Thyroid gland (tissue), 4 donors: ENCODE results near the gene FADS1. TPM values are rescaled to one million over a fixed set of nuclear protein-coding genes. Genes with fewer than 3 reads are reported as not detected.
A peak's percentile ranks its signal among the peaks of the same experiment; 100 is the strongest.

Source experiments
- DNase-seq, 2 donors: peaks; one replicate each; pipeline ENCODE4 v3.0.0-alpha.2; 2019
- H3K27ac ChIP-seq, 3 donors: fragments of 200-600 bp; sonication (generic); 1 replicate in 2 of 3; 2 replicates in 1 of 3; pipeline ENCODE4 v1.5.1; 2016 to 2019; ENCODE audit warnings: mild to moderate bottlenecking in 1 of 3, moderate library complexity in 1 of 3
- H3K27me3 ChIP-seq: fragments of 200-600 bp; sonication (generic); one replicate; pipeline ENCODE4 v1.5.1; 2019
- H3K36me3 ChIP-seq, 2 donors: fragments of 200-600 bp; sonication (generic); one replicate each; pipeline ENCODE4 v1.5.1; 2016 to 2019
- H3K4me1 ChIP-seq, 2 donors: fragments of 200-600 bp; sonication (generic); one replicate each; pipeline ENCODE4 v1.5.1; 2017 to 2019
- H3K4me3 ChIP-seq, 3 donors: fragments of 200-600 bp; sonication (generic); replicated peaks in 1 of 3; 1 replicate in 2 of 3; 2 replicates in 1 of 3; pipeline ENCODE4 v1.5.1; 2016; ENCODE audit warnings: mild to moderate bottlenecking in 1 of 3
- H3K9me3 ChIP-seq: fragments of 200-600 bp; sonication (generic); one replicate; pipeline ENCODE4 v1.5.1; 2017
- CTCF ChIP-seq, 6 experiments: fragments of 200-600 bp in 3 of 6; fragments of 450-650 bp in 3 of 6; sonication (generic) in 3 of 6; IDR thresholded peaks; one replicate each; pipeline ENCODE4 v1.5.1; 2016 to 2019; ENCODE audit warnings: antibody characterized with exemption in 6 of 6, mild to moderate bottlenecking in 2 of 6, inconsistent platforms in 1 of 6, moderate library complexity in 1 of 6
- POLR2A ChIP-seq, 2 donors: fragments of 450-650 bp; IDR thresholded peaks; one replicate each; pipeline ENCODE4 v1.6.1; 2017; ENCODE audit warnings: antibody characterized with exemption in 2 of 2, mild to moderate bottlenecking in 2 of 2, moderate library complexity in 1 of 2
- WGBS, 2 donors: methylation state at CpG; one replicate each; pipeline ENCODE4 v1.1.5; 2017; 5-methylcytosine and 5-hydroxymethylcytosine counted together
- intact Hi-C: fragments of 100-400 bp; cut with DNase I; formaldehyde crosslinking; loops from one replicate; pipeline ENCODE4 v1.15.1; 2023
- total RNA-seq, 4 donors: library from RNA; depleted of rRNA; stranded (reverse); fragments of >200 nt; gene quantifications; one replicate each; pipeline ENCODE4 v1.2.3, GENCODE V29; 2016

The FADS1 gene
- total RNA-seq, 4 donors from 2014 or later, result 6.8 to 17.3 (median 13.9) TPM

- DNase-seq, result no peak
- Histone ChIP-seq H3K27ac (peak overlapping the region in 1 of 3 donors; percentile 40), H3K36me3 (no peaks in the 10 kb centered on the region), H3K4me1 (peaks cover 1 to 10% of the 10 kb centered on the region in 2 donors), H3K9me3 (no peaks in the 10 kb centered on the region), H3K4me3 (no peak overlapping the region), H3K27me3 (no peaks in the 10 kb centered on the region)
- intact Hi-C loops, result no loop called here
- TF ChIP-seq CTCF (IDR thresholded peaks at IDR 0.05), result no peak
- no peak for TF ChIP-seq POLR2A (IDR thresholded peaks at IDR 0.05)
- 63 to 66% methylated on average over 10 to 12 of the region's 12 CpGs for WGBS, 2 donors
Observed at GRCh38 chr11:61834278-61835048, 17.7 kb upstream of the FADS1 start.

- H3K27ac ChIP-seq, result no peak overlapping the region
- H3K36me3 ChIP-seq, result no peaks in the 10 kb centered on the region
- no peak for TF ChIP-seq CTCF (IDR thresholded peaks at IDR 0.05)
- peaks cover 7 to 15% of the 10 kb centered on the region in 2 donors for H3K4me1 ChIP-seq
- WGBS, 2 donors, result 93 to 94% methylated on average over 12 of the region's 12 CpGs
- H3K27me3 ChIP-seq, result no peaks in the 10 kb centered on the region
- H3K9me3 ChIP-seq, result no peaks in the 10 kb centered on the region
- DNase-seq, result no peak
- intact Hi-C loops, result no loop called here
- no peak overlapping the region for H3K4me3 ChIP-seq
Observed at GRCh38 chr11:61833926-61834277, 17.1 kb upstream of the FADS1 start.

GRCh38 chr11:61833471-61833870 is 16.7 kb upstream of the FADS1 start:
- Histone ChIP-seq H3K9me3 (no peaks in the 10 kb centered on the region), H3K27ac (no peak overlapping the region), H3K4me1 (peaks cover 10 to 20% of the 10 kb centered on the region in 2 donors), H3K36me3 (no peaks in the 10 kb centered on the region), H3K4me3 (no peak overlapping the region), H3K27me3 (no peaks in the 10 kb centered on the region)
- TF ChIP-seq CTCF (IDR thresholded peaks at IDR 0.05) (no peak), POLR2A (IDR thresholded peaks at IDR 0.05) (no peak)
- intact Hi-C loops, result no loop called here
- no peak for DNase-seq
- 89 to 93% methylated on average over 11 of the region's 11 CpGs for WGBS, 2 donors

- no peak overlapping the region for H3K27ac ChIP-seq
Observed at GRCh38 chr11:61832754-61833153, 16.0 kb upstream of the FADS1 start.

More at GRCh38 chr11:61832754-61833153, 16.0 kb upstream of the FADS1 start:
- intact Hi-C loops, result no loop called here
- peaks cover 17 to 27% of the 10 kb centered on the region in 2 donors for H3K4me1 ChIP-seq
- no peaks in the 10 kb centered on the region for H3K36me3 ChIP-seq
- TF ChIP-seq POLR2A (IDR thresholded peaks at IDR 0.05) (no peak), CTCF (IDR thresholded peaks at IDR 0.05) (no peak)
- DNase-seq, result no peak
- WGBS, 2 donors, result 81% methylated on average over 7 of the region's 7 CpGs
- no peak overlapping the region for H3K4me3 ChIP-seq
- no peaks in the 10 kb centered on the region for H3K9me3 ChIP-seq
- H3K27me3 ChIP-seq, result no peaks in the 10 kb centered on the region
